AG09319 (cell line): ENCODE data around the gene KSR2.

ENCODE experiments used
- DNase-seq: peaks from one replicate; pipeline ENCODE4 v3.0.0-alpha.2; 2010; ENCODE audit warnings: low read depth; ENCODE audit errors: extremely low read depth
- TF ChIP-seq, protein P1 (sequence below): IDR thresholded peaks from 2 replicates; pipeline ENCODE4 v1.5.1; 2011; ENCODE audit warnings: low read depth, mild to moderate bottlenecking, inconsistent platforms, low read length, moderate library complexity

KSR2 gene

DNA sequence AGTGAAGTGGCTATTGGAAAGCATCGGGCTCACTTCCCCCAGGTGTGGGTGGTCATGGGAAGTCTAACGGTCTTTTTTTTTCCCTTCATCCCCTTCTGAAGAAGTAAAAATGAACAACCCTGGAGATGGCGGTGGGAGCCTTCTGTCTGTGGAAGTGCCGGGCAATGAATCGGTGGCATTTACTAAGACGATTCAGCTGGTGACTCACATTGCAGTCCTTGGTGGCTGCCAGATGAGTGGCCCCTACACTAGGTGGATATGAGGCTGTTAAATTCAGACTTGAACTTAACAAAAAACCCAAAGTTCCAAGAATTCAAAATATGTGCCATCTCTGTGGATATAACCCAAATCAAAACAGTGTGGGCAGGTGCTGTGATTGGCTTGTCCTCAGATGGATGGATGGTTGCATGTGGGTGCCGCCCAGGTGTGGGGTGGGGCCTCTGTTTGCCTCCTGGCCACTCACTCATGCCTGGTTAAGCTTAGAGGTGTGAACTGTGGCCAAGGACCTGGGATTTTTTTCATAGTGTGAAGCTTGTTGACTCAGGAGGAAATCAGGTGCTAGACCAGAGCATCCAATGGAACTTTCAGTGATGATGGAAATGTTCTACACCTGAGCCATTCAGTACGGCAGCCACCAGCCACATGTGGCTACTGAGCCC lies 430.6 kb downstream of the KSR2 start:
- TF ChIP-seq, protein P1, sequence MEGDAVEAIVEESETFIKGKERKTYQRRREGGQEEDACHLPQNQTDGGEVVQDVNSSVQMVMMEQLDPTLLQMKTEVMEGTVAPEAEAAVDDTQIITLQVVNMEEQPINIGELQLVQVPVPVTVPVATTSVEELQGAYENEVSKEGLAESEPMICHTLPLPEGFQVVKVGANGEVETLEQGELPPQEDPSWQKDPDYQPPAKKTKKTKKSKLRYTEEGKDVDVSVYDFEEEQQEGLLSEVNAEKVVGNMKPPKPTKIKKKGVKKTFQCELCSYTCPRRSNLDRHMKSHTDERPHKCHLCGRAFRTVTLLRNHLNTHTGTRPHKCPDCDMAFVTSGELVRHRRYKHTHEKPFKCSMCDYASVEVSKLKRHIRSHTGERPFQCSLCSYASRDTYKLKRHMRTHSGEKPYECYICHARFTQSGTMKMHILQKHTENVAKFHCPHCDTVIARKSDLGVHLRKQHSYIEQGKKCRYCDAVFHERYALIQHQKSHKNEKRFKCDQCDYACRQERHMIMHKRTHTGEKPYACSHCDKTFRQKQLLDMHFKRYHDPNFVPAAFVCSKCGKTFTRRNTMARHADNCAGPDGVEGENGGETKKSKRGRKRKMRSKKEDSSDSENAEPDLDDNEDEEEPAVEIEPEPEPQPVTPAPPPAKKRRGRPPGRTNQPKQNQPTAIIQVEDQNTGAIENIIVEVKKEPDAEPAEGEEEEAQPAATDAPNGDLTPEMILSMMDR, result no peak
- no peak for DNase-seq

DNA sequence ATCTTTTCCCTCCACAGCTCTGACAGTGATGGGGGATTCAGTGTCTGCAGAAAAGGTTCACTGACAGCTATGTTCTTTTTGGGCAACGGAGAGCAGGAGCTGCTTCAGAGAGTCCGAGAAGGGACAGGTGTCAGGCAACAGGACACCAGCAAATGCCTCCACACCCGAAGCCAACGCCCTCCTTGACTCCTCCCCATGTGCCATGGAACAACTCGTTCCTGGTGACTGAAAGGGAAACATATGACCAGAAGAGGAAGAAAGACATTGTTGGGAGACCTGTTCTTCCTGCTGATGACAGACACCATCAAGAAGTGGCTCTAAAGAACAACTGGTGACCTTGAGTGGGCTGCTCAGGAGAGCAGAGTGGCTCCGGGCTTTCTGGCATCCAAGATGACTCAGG lies 435.1 kb downstream of the KSR2 start:
- TF ChIP-seq, protein P1, result no peak
- no peak for DNase-seq

DNA sequence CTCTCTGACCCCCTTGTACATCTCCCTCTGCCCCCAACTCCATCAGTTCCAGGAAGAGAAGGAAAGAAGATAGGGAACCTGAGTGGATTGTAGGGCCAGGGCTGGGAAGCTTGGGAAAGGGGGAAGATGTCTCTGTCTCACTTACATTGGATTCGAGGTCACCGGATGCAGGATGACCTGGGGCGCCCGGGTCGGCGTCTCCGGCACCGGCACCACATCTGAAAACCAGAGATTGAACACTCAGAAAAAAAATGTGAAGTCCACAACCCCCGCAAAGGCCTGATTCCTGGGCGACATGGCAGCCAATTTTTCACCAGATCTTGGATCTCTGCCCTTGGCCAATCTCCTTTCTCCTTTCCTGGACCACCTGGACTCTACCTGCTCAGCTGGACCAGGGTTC lies 438.0 kb downstream of the KSR2 start:
- TF ChIP-seq, protein P1, result no peak
- DNase-seq, result no peak

DNA sequence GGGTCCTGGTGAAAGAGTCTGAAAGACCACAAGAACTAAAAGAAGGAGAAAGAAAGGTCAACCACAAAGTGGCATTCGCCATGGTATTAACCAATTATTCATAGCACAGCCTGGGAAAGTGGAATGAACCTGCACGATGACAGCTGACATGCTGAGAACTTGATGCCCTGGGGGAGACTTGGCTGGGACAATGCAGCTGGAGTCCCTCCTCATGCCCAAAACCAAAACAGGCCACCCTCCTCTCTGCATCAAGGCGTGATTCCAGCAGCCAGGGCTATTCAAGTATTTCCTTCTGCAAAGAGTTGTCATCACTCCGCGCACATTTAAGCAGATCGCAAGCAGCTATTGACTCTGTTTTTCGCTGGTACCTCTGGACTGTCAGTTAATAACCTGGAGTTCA lies 440.3 kb downstream of the KSR2 start:
- TF ChIP-seq, protein P1, result no peak
- DNase-seq, result no peak

DNA sequence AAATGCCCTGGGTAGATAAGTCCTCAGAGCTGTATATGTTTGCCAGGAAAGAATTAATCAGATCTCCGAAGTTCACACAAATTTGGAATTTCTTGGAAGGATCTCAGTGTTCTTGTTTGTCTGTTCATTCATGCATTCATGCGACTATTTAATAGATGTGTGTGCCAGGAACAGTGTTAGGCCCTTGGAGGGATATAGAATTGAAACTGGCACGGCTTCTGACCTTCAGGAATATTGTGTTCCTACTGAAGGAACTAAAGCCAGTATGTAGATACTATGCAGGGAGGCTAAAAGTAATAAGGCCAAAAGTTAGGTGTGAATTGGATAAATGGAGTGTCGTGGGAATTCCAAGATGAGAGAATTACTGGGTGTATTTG lies 441.3 kb downstream of the KSR2 start:
- TF ChIP-seq, protein P1, result no peak
- DNase-seq, result no peak

DNA sequence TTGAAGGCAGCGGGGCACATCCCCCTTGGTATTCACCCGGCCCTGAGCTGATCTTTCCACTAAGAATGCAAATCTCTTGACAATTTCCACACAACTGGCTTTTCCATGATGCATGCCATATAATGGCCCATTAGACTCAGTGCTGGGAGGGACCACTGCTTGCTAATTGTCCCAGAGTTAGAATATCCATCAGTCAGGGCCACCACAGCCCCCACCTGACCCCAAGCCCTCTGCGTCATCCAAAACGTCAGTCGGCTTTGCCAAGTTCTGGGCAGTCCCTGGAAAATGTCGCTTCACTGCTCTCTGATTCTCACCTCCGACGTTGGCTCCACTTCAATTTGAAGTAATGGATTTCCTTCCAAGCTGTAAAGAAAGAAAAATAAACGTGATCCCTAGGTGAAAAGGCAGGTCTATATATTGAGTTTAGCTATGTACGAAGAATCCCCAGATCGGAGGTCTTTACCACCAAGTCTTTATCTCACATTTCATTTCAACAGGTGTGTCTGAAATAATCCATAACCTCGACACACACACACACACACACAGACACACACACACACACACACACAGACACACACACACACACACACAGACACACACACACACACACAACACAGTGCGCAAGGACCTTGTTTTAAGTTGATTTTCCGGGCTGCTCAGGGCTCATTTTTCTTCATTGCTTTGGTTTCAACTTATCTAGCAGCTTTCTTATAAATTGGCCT lies 441.9 kb downstream of the KSR2 start:
- TF ChIP-seq, protein P1, result no peak
- DNase-seq, result no peak

DNA sequence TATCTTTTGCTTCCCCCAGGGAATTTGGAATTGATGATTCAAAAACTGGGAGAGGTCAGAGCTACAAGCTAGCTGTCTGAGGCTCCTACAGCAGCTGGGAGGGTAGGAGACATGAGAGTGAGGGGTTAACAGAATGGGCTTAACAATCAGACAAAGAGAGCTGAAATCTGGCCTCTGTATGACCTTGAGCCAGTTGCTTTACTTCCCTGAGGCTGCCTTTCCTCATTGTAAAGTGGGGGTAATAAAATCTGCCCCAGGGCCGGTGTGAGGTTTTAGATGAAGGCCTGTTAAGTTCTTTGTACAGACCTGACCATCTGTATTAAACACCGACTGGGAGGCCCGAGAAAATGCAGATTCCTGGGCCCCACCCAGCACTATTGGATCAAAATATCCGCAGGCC lies 443.0 kb downstream of the KSR2 start:
- TF ChIP-seq, protein P1, result no peak
- no peak for DNase-seq
